Measurements from ENCODE around the gene TEKT1. TPM values are rescaled to one million over a fixed set of nuclear protein-coding genes. Genes with fewer than 3 reads are reported as not detected.

The TEKT1 gene
- total RNA-seq, 1 donor from 2014 or later, result not detected

GRCh38 chr17:6787081-6787693 lies 44.3 kb downstream of the TEKT1 start:
- no peak overlapping the region for H3K27ac Mint-ChIP-seq (ENCODE audit: unreplicated experiment)
- no peaks in the 10 kb centered on the region for H3K4me1 Mint-ChIP-seq (ENCODE audit: low read depth, unreplicated experiment)
- no peak overlapping the region for H3K4me3 Mint-ChIP-seq (ENCODE audit: unreplicated experiment)
- no peaks in the 10 kb centered on the region for H3K9me3 Mint-ChIP-seq (ENCODE audit: unreplicated experiment)
- TF ChIP-seq, protein P1, sequence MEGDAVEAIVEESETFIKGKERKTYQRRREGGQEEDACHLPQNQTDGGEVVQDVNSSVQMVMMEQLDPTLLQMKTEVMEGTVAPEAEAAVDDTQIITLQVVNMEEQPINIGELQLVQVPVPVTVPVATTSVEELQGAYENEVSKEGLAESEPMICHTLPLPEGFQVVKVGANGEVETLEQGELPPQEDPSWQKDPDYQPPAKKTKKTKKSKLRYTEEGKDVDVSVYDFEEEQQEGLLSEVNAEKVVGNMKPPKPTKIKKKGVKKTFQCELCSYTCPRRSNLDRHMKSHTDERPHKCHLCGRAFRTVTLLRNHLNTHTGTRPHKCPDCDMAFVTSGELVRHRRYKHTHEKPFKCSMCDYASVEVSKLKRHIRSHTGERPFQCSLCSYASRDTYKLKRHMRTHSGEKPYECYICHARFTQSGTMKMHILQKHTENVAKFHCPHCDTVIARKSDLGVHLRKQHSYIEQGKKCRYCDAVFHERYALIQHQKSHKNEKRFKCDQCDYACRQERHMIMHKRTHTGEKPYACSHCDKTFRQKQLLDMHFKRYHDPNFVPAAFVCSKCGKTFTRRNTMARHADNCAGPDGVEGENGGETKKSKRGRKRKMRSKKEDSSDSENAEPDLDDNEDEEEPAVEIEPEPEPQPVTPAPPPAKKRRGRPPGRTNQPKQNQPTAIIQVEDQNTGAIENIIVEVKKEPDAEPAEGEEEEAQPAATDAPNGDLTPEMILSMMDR (IDR thresholded peaks at IDR 0.05; ENCODE audit: partially characterized antibody, unreplicated experiment), result no peak
- H3K27me3 Mint-ChIP-seq (ENCODE audit: unreplicated experiment), result peaks cover 4% of the 10 kb centered on the region
- no peak for DNase-seq
- H3K36me3 Mint-ChIP-seq (ENCODE audit: unreplicated experiment), result peaks cover 4% of the 10 kb centered on the region

- DNase-seq, result no peak
- no peak overlapping the region for H3K27ac Mint-ChIP-seq (ENCODE audit: unreplicated experiment)
- H3K36me3 Mint-ChIP-seq (ENCODE audit: unreplicated experiment), result peaks cover 4% of the 10 kb centered on the region
- H3K9me3 Mint-ChIP-seq (ENCODE audit: unreplicated experiment), result no peaks in the 10 kb centered on the region
- H3K4me1 Mint-ChIP-seq (ENCODE audit: low read depth, unreplicated experiment), result no peaks in the 10 kb centered on the region
- H3K27me3 Mint-ChIP-seq (ENCODE audit: unreplicated experiment), result peaks cover 4% of the 10 kb centered on the region
- TF ChIP-seq, protein P1 (IDR thresholded peaks at IDR 0.05; ENCODE audit: partially characterized antibody, unreplicated experiment), result no peak
- H3K4me3 Mint-ChIP-seq (ENCODE audit: unreplicated experiment), result no peak overlapping the region
Observed at GRCh38 chr17:6786618-6787017, 44.9 kb downstream of the TEKT1 start.

DNA sequence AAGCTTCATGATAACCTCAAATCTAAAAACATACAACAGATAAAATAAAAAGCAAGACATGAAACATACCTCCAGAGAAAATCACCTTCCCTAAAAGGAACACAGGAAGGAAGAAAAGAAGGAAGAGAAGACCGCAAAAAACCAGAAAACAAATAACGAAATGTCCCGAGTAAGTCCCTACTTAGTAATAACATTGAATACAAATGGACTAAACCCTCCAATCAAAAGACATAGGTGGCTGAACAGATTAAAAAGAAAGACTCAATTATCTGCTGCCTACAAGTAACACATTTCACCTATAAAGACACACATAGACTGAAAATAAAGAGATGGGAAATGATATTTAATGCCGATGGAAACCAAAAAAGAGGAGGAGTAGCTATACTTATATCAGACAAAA lies 49.3 kb downstream of the TEKT1 start:
- H3K36me3 Mint-ChIP-seq (ENCODE audit: unreplicated experiment), result peaks cover 4% of the 10 kb centered on the region
- H3K9me3 Mint-ChIP-seq (ENCODE audit: unreplicated experiment), result no peaks in the 10 kb centered on the region
- H3K4me1 Mint-ChIP-seq (ENCODE audit: low read depth, unreplicated experiment), result no peaks in the 10 kb centered on the region
- no peak overlapping the region for H3K4me3 Mint-ChIP-seq (ENCODE audit: unreplicated experiment)
- no peak overlapping the region for H3K27ac Mint-ChIP-seq (ENCODE audit: unreplicated experiment)
- peaks cover under 1% of the 10 kb centered on the region for H3K27me3 Mint-ChIP-seq (ENCODE audit: unreplicated experiment)
- TF ChIP-seq, protein P1 (IDR thresholded peaks at IDR 0.05; ENCODE audit: partially characterized antibody, unreplicated experiment), result no peak
- DNase-seq, result no peak

GRCh38 chr17:6780886-6781285 lies 50.6 kb downstream of the TEKT1 start:
- TF ChIP-seq, protein P1 (IDR thresholded peaks at IDR 0.05; ENCODE audit: partially characterized antibody, unreplicated experiment), result no peak
- Mint-ChIP-seq H3K27ac (ENCODE audit: unreplicated experiment) (no peak overlapping the region), H3K27me3 (ENCODE audit: unreplicated experiment) (peaks cover 5% of the 10 kb centered on the region), H3K4me3 (ENCODE audit: unreplicated experiment) (no peak overlapping the region), H3K4me1 (ENCODE audit: low read depth, unreplicated experiment) (no peaks in the 10 kb centered on the region), H3K36me3 (ENCODE audit: unreplicated experiment) (peaks cover 8% of the 10 kb centered on the region), H3K9me3 (ENCODE audit: unreplicated experiment) (no peaks in the 10 kb centered on the region)
- DNase-seq, result no peak

DNA sequence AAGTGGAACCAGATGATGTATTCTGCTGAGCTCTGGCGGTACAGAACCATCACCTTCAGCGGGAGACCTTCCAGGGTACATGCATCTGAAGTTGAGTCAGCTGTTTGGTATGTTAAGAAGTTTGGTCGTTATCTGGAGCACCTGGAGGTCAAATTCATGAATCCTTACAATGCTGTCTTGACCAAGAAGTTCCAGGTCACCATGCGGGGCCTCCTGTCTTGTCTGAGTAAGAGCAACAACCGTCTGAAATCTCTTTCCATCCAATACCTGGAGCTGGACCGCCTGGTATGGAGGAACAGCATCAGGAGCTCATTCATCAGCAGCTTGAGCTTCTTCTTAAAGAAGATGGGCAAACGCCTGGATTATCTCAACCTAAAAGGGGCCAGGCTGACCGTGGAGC lies 51.5 kb downstream of the TEKT1 start:
- DNase-seq, result no peak
- H3K4me1 Mint-ChIP-seq (ENCODE audit: low read depth, unreplicated experiment), result no peaks in the 10 kb centered on the region
- H3K27me3 Mint-ChIP-seq (ENCODE audit: unreplicated experiment), result peaks cover 5% of the 10 kb centered on the region
- no peak overlapping the region for H3K27ac Mint-ChIP-seq (ENCODE audit: unreplicated experiment)
- no peaks in the 10 kb centered on the region for H3K9me3 Mint-ChIP-seq (ENCODE audit: unreplicated experiment)
- TF ChIP-seq, protein P1 (IDR thresholded peaks at IDR 0.05; ENCODE audit: partially characterized antibody, unreplicated experiment), result no peak
- H3K36me3 Mint-ChIP-seq (ENCODE audit: unreplicated experiment), result peaks cover 4% of the 10 kb centered on the region
- H3K4me3 Mint-ChIP-seq (ENCODE audit: unreplicated experiment), result no peak overlapping the region
